GM12878 (cell line): Measurements from ENCODE around the gene TRIM8. TPM values are rescaled to one million over a fixed set of nuclear protein-coding genes. Genes with fewer than 3 reads are reported as not detected.

Experiments
- ATAC-seq: fragments of 200-7000 bp; cut with Tn5 transposase; 3 replicates; pipeline ENCODE4 v1.9.1; 2020; ENCODE audit warnings: mild to moderate bottlenecking, moderate library complexity
- BruUV-seq: library from RNA; stranded (reverse); fragments of 400-500 nt; replicated peaks from 2 replicates; lab custom pipeline; 2021; lab: Mats Ljungman, UMichigan
- CTCF ChIA-PET: fragments of 300-600 bp; sonication (Branson Sonifier 250); formaldehyde crosslinking; extraction: SDS; loops from one replicate; lab custom pipeline; 2021; ENCODE audit warnings: inconsistent platforms; lab: Yijun Ruan, JAX
- POLR2A ChIA-PET: fragments of 350-600 bp; formaldehyde crosslinking; extraction: SDS; loops from one replicate; lab custom pipeline; 2021; ENCODE audit warnings: inconsistent platforms; lab: Charles Lee
- RAD21 ChIA-PET: fragments of 300-600 bp; sonication (Branson Sonifier 250); formaldehyde crosslinking; loops from one replicate; lab custom pipeline; 2023; ENCODE audit warnings: antibody characterized with exemption; ENCODE audit not compliant: unreplicated experiment; lab: Charles Lee
- SMC1A ChIA-PET: fragments of 300-600 bp; sonication (Branson Sonifier 250); formaldehyde crosslinking; loops from one replicate; lab custom pipeline; 2023; ENCODE audit not compliant: unreplicated experiment, uncharacterized antibody; lab: Charles Lee
- DNase-seq: peaks from one replicate; pipeline ENCODE4 v3.0.0-alpha.2; 2011; ENCODE audit warnings: low read depth, low spot score
- FAIRE-seq: peaks from 3 replicates; lab custom pipeline; 2011; peaks lifted over from hg19 to GRCh38; lab: Jason Lieb, UNC
- H2AFZ ChIP-seq: 2 replicates; pipeline ENCODE4 v1.6.0; 2011; ENCODE audit warnings: low read depth, low read length, control low read depth; ENCODE audit not compliant: control insufficient read depth
- H3K27ac ChIP-seq: 2 replicates; pipeline ENCODE4 v1.5.1; 2011; ENCODE audit warnings: control low read depth; ENCODE audit not compliant: control insufficient read depth, insufficient read depth
- H3K27me3 ChIP-seq, 2 experiments: replicated peaks in 1 of 2; 2 replicates each; pipeline versions ENCODE4 v1.6.0 to v1.6.1; 2011; ENCODE audit warnings: low read length in 1 of 2; ENCODE audit not compliant: control insufficient read depth in 2 of 2, insufficient read depth in 2 of 2
- H3K36me3 ChIP-seq, 2 experiments: 2 replicates each; pipeline ENCODE4 v1.5.1; 2011; ENCODE audit warnings: low read length in 1 of 2; ENCODE audit not compliant: control insufficient read depth in 2 of 2, insufficient read depth in 2 of 2
- H3K4me1 ChIP-seq: 2 replicates; pipeline ENCODE4 v1.6.1; 2011; ENCODE audit warnings: mild to moderate bottlenecking, low read length, moderate library complexity, mixed read lengths; ENCODE audit not compliant: control insufficient read depth, insufficient read depth
- H3K4me2 ChIP-seq: 2 replicates; pipeline ENCODE4 v1.6.0; 2011; ENCODE audit warnings: control low read depth; ENCODE audit not compliant: control insufficient read depth, insufficient read depth
- H3K4me3 ChIP-seq: fragments of 200-600 bp; sonication (generic); 2 replicates; pipeline ENCODE4 v1.5.1; 2016
- H3K79me2 ChIP-seq: 2 replicates; pipeline ENCODE4 v1.6.0; 2011; ENCODE audit warnings: low read length; ENCODE audit not compliant: control insufficient read depth, insufficient read depth
- H3K9ac ChIP-seq: 2 replicates; pipeline ENCODE4 v1.8.0; 2011; ENCODE audit warnings: low read length, control low read depth, mixed read lengths; ENCODE audit not compliant: control insufficient read depth, insufficient read depth
- H3K9me3 ChIP-seq: replicated peaks from 3 replicates; pipeline ENCODE4 v1.5.1; 2011; ENCODE audit warnings: mild to moderate bottlenecking, low read length; ENCODE audit not compliant: control insufficient read depth, insufficient read depth
- H4K20me1 ChIP-seq: 2 replicates; pipeline ENCODE4 v1.6.0; 2011; ENCODE audit not compliant: control insufficient read depth, insufficient read depth
- HDGF ChIP-seq: fragments of 450-650 bp; IDR thresholded peaks from 2 replicates; pipeline ENCODE4 v1.6.1; 2016; ENCODE audit warnings: antibody characterized with exemption
- IRF3 ChIP-seq: fragments of 450-650 bp; IDR thresholded peaks from 2 replicates; pipeline ENCODE4 v1.6.1; 2014; ENCODE audit warnings: mild to moderate bottlenecking
- IRF5 ChIP-seq: fragments of 450-650 bp; IDR thresholded peaks from 2 replicates; pipeline ENCODE4 v1.6.1; 2017; ENCODE audit warnings: borderline replicate concordance
- MAX ChIP-seq: IDR thresholded peaks from 2 replicates; pipeline ENCODE4 v1.6.1; 2012; ENCODE audit warnings: low read depth, low read length, improper control_type of control experiment
- NFIC ChIP-seq: IDR thresholded peaks from 2 replicates; pipeline ENCODE4 v1.6.1; 2012; ENCODE audit warnings: low read depth, mild to moderate bottlenecking, inconsistent platforms, low read length, moderate library complexity
- RAD21 ChIP-seq: IDR thresholded peaks from 2 replicates; pipeline ENCODE4 v1.6.1; 2011; ENCODE audit warnings: mild to moderate bottlenecking, low read depth, low read length, moderate library complexity; ENCODE audit not compliant: insufficient read depth
- RB1 ChIP-seq: fragments of 450-650 bp; formaldehyde crosslinking; IDR thresholded peaks from 2 replicates; pipeline ENCODE4 v1.6.1; 2017; ENCODE audit warnings: mild to moderate bottlenecking, borderline replicate concordance
- SKIL ChIP-seq: fragments of 450-650 bp; IDR thresholded peaks from 2 replicates; pipeline ENCODE4 v1.6.1; 2017; ENCODE audit warnings: mild to moderate bottlenecking, low read depth, inconsistent platforms; ENCODE audit not compliant: poor library complexity, severe bottlenecking
- SMAD1 ChIP-seq: fragments of 450-650 bp; IDR thresholded peaks from 2 replicates; pipeline ENCODE4 v1.6.1; 2018; ENCODE audit warnings: mild to moderate bottlenecking, low read depth; ENCODE audit not compliant: partially characterized antibody
- USF2 ChIP-seq: IDR thresholded peaks from 2 replicates; pipeline ENCODE4 v1.6.1; 2011; ENCODE audit warnings: low read depth, low read length, improper control_type of control experiment, borderline replicate concordance
- ZBTB40 ChIP-seq: fragments of 450-650 bp; IDR thresholded peaks from 2 replicates; pipeline ENCODE4 v1.6.1; 2016; ENCODE audit warnings: mild to moderate bottlenecking, moderate library complexity, borderline replicate concordance
- ZNF24 ChIP-seq: fragments of 450-650 bp; IDR thresholded peaks from 2 replicates; pipeline ENCODE4 v1.6.1; 2017; ENCODE audit warnings: antibody characterized with exemption, mild to moderate bottlenecking
- WGBS: methylation state at CpG from one replicate; pipeline ENCODE4 v1.1.6; 2016; ENCODE audit warnings: low lambda C conversion rate; ENCODE audit not compliant: insufficient replicate concordance, insufficient coverage; ENCODE audit errors: missing lambda C conversion rate; 5-methylcytosine and 5-hydroxymethylcytosine counted together
- in situ Hi-C: fragments of 300-500 bp; cut with MboI; formaldehyde crosslinking; loops from 9 replicates; pipeline ENCODE4 v1.14.3; 2018; ENCODE audit warnings: mixed read lengths
- intact Hi-C: fragments of 100-400 bp; cut with micrococcal nuclease; formaldehyde crosslinking; loops from one replicate; pipeline ENCODE4 v1.14.2; 2022; ENCODE audit not compliant: unreplicated experiment
- polyA plus RNA-seq, 11 experiments: library from polyadenylated mRNA; depleted of rRNA in 4 of 11; unstranded in 6 of 11; stranded (reverse) in 5 of 11; fragments of >200 nt; fragmentation: Nextera tagmentation in 4 of 11; fragmentation: Illumina TruSeq in 1 of 11; extraction: Ambion mirVana in 4 of 11; extraction: Trizol in 1 of 11; gene quantifications; 1 replicate in 1 of 11; 2 replicates in 10 of 11; pipeline versions ENCODE4 v1.2.1 to v1.2.3, GENCODE V29; 2011 to 2016; ENCODE audit warnings: inconsistent platforms in 2 of 11, missing spikeins in 2 of 11, low read depth in 1 of 11
- total RNA-seq, 4 experiments: library from RNA; depleted of rRNA in 3 of 4; stranded (reverse); fragments of >200 nt in 3 of 4; fragmentation: Illumina TruSeq in 1 of 4; extraction: Trizol in 1 of 4; gene quantifications; 2 replicates each; pipeline versions ENCODE4 v1.2.1 to v1.2.3, GENCODE V29; 2013 to 2021

Gene TRIM8
- total and polyA plus RNA-seq, 10 of the 15 experiments (the other 5 are each of a cell fraction or from before 2014, with no cell fraction given) = 7.9 to 53.2 (median 24.6) TPM

- no peaks in the 10 kb centered on the region for H3K27me3 ChIP-seq
- no TSS peak for BruUV-seq
- no peaks in the 10 kb centered on the region for H4K20me1 ChIP-seq
- no peak for DNase-seq
- H3K9ac ChIP-seq = no peak overlapping the region
- H2AFZ ChIP-seq = peak overlapping the region; percentile 22; the same call in 1 of the 2 replicates
- CTCF ChIA-PET = interaction anchor here (0.5 to 8.7 kb wide), 20 partner anchors 9 to 224 kb away, joined by 3 to 128 read pairs (median 4); partner anchors contain the start of genes ARL3, SFXN2, TRIM8 and WBP1L
- peaks cover 0 to 2% of the 10 kb centered on the region in 2 experiments; a peak in 2 of 4 replicates for H3K36me3 ChIP-seq
- H3K4me1 ChIP-seq = peaks cover 26% of the 10 kb centered on the region
- no peaks in the 10 kb centered on the region for H3K79me2 ChIP-seq
- no peak overlapping the region for H3K4me3 ChIP-seq
- 0 out of 2 replicates have a peak overlapping the region, but pooled peaks have one; percentile 30 for H3K4me2 ChIP-seq
- RAD21 ChIA-PET = interaction anchor here (0.9 to 8.4 kb wide), 7 partner anchors 9 to 143 kb away, joined by 3 to 140 read pairs (median 9); partner anchors contain the start of genes ARL3 and SFXN2
- peak; percentile 82 for ATAC-seq
- 38% methylated on average over 9 of the region's 9 CpGs for WGBS
- POLR2A ChIA-PET = interaction anchor here (0.6 to 7.3 kb wide), 8 partner anchors 23 to 507 kb away, joined by 3 to 151 read pairs (median 4); partner anchors contain the start of genes ARL3, SFXN2 and TRIM8
- intact Hi-C loops = loop anchor here (2.0 kb wide), 1 partner anchor 34 kb away; no protein-coding TSS in a partner anchor
- in situ Hi-C loops = no loop called here
- SMC1A ChIA-PET = interaction anchor here (0.7 to 8.2 kb wide), 18 partner anchors 9 to 223 kb away, joined by 3 to 140 read pairs (median 4); partner anchors contain the start of genes ARL3, BORCS7, SFXN2 and TRIM8
- no peak overlapping the region for H3K27ac ChIP-seq
- FAIRE-seq = no peak
- no peaks in the 10 kb centered on the region for H3K9me3 ChIP-seq
- TF ChIP-seq IRF3 (no peak), ZNF24 (no peak), RAD21 (peak; percentile 57), IRF5 (no peak), SMAD1 (no peak), SKIL (no peak), HDGF (peak; percentile 57; the same call in 1 of the 2 replicates), ZBTB40 (no peak), NFIC (no peak), MAX (peak; percentile 16; the same call in 1 of the 2 replicates), RB1 (0 out of 2 replicates have a peak, but pooled peaks have one; percentile 74), USF2 (peak; percentile 2; the same call in 1 of the 2 replicates)
Measured at GRCh38 chr10:102678842-102679289, 34.6 kb downstream of the TRIM8 start.
